SIG-M5 treated with dmso at 0.1 percent for 504 hours (cell line): ENCODE results near the gene WDR5.
"Not testable (repeated sequence)": the region's sequence is repeated elsewhere in the genome, so short reads cannot be mapped to it uniquely, and the experiment has no call there.

Source experiments
- DNase-seq: peaks from one replicate; lab custom pipeline; 2025; ENCODE audit not compliant: unreplicated experiment; lab: John Stamatoyannopoulos, UW

The WDR5 gene

GRCh38 chr9:134135343-134136117 is at the start of gene WDR5:
WDR5 (plus strand) TSS chr9:134136082; CDS start chr9:134139878, 3,796 bp downstream.
- DNase-seq: peak; percentile 72

GRCh38 chr9:134088063-134088725 is 47.7 kb upstream of the WDR5 start:
- DNase-seq: no peak

- no peak for DNase-seq
Measured at GRCh38 chr9:134089972-134090371, 45.9 kb upstream of the WDR5 start.

- peak; percentile 70 for DNase-seq
Measured at GRCh38 chr9:134099123-134099761, 36.6 kb upstream of the WDR5 start.

GRCh38 chr9:134100040-134100439 is 35.8 kb upstream of the WDR5 start:
- no peak for DNase-seq

- DNase-seq: not testable (repeated sequence)
Measured at GRCh38 chr9:134101133-134101532, 34.7 kb upstream of the WDR5 start.

GRCh38 chr9:134101623-134102149 is 34.2 kb upstream of the WDR5 start:
- DNase-seq: no peak

- no peak for DNase-seq
Measured at GRCh38 chr9:134103391-134103998, 32.4 kb upstream of the WDR5 start.

- no peak for DNase-seq
Measured at GRCh38 chr9:134111064-134111463, 24.8 kb upstream of the WDR5 start.

- no peak for DNase-seq
Measured at GRCh38 chr9:134112561-134112960, 23.3 kb upstream of the WDR5 start.

- DNase-seq: not testable (repeated sequence)
Measured at GRCh38 chr9:134118972-134119371, 16.9 kb upstream of the WDR5 start.

GRCh38 chr9:134123764-134124128 is 12.1 kb upstream of the WDR5 start:
- peak; percentile 36 for DNase-seq

GRCh38 chr9:134125413-134126095 is 10.3 kb upstream of the WDR5 start:
- DNase-seq: no peak

GRCh38 chr9:134126373-134126772 is 9.5 kb upstream of the WDR5 start:
- no peak for DNase-seq

- DNase-seq: no peak
Measured at GRCh38 chr9:134127065-134127580, 8.8 kb upstream of the WDR5 start.

- no peak for DNase-seq
Measured at GRCh38 chr9:134127616-134128015, 8.3 kb upstream of the WDR5 start.

- no peak for DNase-seq
Measured at GRCh38 chr9:134128727-134129679, 6.9 kb upstream of the WDR5 start.

GRCh38 chr9:134130503-134131375 is 5.1 kb upstream of the WDR5 start:
- no peak for DNase-seq
